Gastrocnemius medialis (tissue), 4 donors: ENCODE measurements around the gene HSPA6.

ENCODE experiments used
- CTCF ChIP-seq, 5 experiments: fragments of 450-650 bp in 3 of 5; fragments of 200-600 bp in 2 of 5; sonication (generic) in 2 of 5; IDR thresholded peaks in 4 of 5; conservative IDR thresholded peaks in 1 of 5; 1 replicate in 4 of 5; 2 replicates in 1 of 5; pipeline ENCODE4 v1.5.1; 2016 to 2019; ENCODE audit warnings: antibody characterized with exemption in 5 of 5, mild to moderate bottlenecking in 3 of 5, moderate library complexity in 3 of 5
- POLR2A ChIP-seq, 2 donors: fragments of 450-650 bp; IDR thresholded peaks; one replicate each; pipeline ENCODE4 v1.6.1; 2017; ENCODE audit warnings: antibody characterized with exemption in 2 of 2, mild to moderate bottlenecking in 2 of 2, moderate library complexity in 2 of 2

- no peak for TF ChIP-seq CTCF (IDR thresholded peaks at IDR 0.05 in 4 of 5, conservative IDR thresholded peaks at IDR 0.05 in 1 of 5)
- no peak for TF ChIP-seq POLR2A (IDR thresholded peaks at IDR 0.05)
Observed at GRCh38 chr1:161501234-161501633, 23.1 kb upstream of the HSPA6 start.
